Measurements from ENCODE around the gene EHD4. TPM values are rescaled to one million over a fixed set of nuclear protein-coding genes. Genes with fewer than 3 reads are reported as not detected.

EHD4 gene
- total RNA-seq, 1 donor from 2014 or later = 24.6 TPM

DNA sequence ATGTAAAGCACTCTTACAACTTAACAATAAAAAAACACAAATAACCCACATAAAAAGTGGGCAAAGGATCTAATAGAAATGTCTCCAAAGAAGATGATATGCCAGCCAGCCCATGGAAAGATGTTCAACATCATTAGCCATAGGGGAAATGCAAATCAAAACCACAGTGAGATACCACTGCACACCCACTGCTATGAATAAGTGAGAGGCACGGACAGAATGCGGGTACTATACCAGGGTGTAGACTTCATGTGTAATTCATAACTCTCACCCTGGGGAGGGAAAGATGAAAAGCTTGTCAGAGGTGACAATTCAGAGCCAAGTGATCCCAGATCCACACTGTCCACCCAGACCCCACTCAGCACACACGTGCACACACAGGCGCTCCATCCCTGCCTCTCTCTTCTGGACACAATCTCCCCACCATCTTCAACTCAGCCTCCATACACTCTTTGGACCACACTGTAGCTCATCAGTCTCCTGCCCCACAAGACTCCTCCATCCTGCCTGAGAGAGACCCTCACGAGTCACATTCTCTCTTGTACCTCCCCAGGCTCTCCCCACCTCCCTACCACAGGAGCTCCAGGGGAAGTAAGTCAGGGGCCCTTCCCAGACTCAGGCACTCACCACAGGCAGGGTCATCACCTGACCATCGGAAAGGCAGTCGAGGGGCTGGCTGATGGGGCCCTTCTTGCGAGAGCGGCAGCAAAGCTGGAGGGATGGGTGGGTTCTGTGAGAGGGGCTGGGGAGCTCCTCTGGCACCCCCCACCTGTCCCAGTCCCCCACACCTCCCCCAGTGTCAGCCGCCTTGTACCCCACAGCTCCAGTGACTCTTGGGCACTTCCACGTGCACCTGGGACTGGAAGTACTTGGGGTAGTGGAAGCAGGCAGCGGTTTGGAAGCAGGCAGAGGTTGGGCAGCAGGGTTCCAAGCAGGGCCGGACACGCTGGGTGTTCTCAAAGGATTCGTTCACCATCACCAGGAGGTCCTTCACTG, 27.2 kb upstream of the EHD4 start:
- Histone ChIP-seq H3K36me3 (no peaks in the 10 kb centered on the region), H3K4me3 (no peak overlapping the region), H3K4me1 (no peaks in the 10 kb centered on the region), H3K27me3 (no peaks in the 10 kb centered on the region), H3K9me3 (no peaks in the 10 kb centered on the region), H3K27ac (no peak overlapping the region)
- TF ChIP-seq POLR2A (IDR thresholded peaks at IDR 0.05) (no peak), POLR2AphosphoS5 (IDR thresholded peaks at IDR 0.05; ENCODE audit: insufficient read depth in 1 of 2, low read depth in 1 of 2) (no peak)
- TF ChIP-seq, protein P1, sequence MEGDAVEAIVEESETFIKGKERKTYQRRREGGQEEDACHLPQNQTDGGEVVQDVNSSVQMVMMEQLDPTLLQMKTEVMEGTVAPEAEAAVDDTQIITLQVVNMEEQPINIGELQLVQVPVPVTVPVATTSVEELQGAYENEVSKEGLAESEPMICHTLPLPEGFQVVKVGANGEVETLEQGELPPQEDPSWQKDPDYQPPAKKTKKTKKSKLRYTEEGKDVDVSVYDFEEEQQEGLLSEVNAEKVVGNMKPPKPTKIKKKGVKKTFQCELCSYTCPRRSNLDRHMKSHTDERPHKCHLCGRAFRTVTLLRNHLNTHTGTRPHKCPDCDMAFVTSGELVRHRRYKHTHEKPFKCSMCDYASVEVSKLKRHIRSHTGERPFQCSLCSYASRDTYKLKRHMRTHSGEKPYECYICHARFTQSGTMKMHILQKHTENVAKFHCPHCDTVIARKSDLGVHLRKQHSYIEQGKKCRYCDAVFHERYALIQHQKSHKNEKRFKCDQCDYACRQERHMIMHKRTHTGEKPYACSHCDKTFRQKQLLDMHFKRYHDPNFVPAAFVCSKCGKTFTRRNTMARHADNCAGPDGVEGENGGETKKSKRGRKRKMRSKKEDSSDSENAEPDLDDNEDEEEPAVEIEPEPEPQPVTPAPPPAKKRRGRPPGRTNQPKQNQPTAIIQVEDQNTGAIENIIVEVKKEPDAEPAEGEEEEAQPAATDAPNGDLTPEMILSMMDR (IDR thresholded peaks at IDR 0.05) = no peak
- intact Hi-C loops (cut with DNase I) = no loop called here
- no peak for DNase-seq (ENCODE audit: extremely low spot score in 2 of 2)

DNA sequence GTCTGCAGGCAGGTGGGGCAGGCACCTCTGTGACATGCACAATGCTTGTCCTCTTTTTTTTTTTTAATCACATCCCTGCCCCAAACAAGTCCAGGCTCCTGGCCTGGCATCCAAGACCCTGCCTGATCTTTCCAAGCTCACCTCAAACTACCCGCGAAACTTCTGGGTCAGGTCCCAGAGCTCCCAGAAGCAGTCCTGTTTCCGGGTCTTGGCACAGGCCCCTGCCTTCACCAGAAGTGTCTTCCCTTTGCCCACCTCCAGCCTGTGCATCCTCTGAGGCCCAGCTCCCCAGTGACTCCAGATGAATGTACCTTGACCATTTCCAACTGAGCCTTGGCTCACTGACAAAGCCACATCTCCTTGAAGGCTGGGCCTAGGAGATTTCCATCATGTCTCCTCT, 25.5 kb upstream of the EHD4 start:
- Histone ChIP-seq H3K36me3 (no peaks in the 10 kb centered on the region), H3K27ac (no peak overlapping the region), H3K9me3 (no peaks in the 10 kb centered on the region), H3K27me3 (no peaks in the 10 kb centered on the region), H3K4me1 (no peaks in the 10 kb centered on the region), H3K4me3 (no peak overlapping the region)
- no peak for TF ChIP-seq POLR2A (IDR thresholded peaks at IDR 0.05)
- no peak for TF ChIP-seq POLR2AphosphoS5 (IDR thresholded peaks at IDR 0.05; ENCODE audit: insufficient read depth in 1 of 2, low read depth in 1 of 2)
- TF ChIP-seq, protein P1 (IDR thresholded peaks at IDR 0.05) = no peak
- DNase-seq (ENCODE audit: extremely low spot score in 2 of 2) = no peak
- intact Hi-C loops (cut with DNase I) = no loop called here

DNA sequence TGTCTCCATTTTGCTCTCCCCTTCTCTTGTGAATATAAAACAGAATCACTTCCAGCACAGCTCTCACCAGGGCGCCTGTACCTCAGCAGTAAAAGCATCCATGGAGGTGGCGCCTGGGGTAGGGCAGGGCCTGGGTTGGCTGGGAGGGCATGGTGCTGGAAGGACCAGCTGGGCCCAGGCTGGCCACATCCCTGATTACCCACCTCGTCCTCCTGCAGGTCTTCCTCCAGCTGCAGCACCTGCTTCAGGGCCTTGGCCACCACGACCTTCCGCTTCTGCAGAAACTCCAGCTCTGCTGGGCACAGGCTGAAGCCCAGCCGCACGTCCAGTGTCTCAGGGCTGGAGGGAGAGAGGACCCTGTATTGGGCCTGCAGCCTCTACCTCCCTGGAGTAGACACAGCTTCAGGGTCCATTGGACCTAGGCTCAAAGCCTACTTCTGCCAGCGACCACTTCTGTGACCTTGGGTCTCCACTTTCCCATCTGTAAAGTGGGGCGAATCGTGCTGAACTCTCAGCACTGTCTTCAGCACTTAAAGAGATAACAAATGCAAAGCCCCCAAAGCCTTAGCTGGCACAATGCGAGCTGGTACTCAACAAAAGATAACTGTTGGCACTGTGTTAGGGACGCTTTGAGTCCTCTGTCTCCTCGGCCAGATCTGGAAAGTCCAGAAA, 24.7 kb upstream of the EHD4 start:
- no peak overlapping the region for H3K27ac ChIP-seq
- H3K9me3 ChIP-seq = no peaks in the 10 kb centered on the region
- H3K4me1 ChIP-seq = no peaks in the 10 kb centered on the region
- intact Hi-C loops (cut with DNase I) = no loop called here
- no peak for TF ChIP-seq POLR2A (IDR thresholded peaks at IDR 0.05)
- no peaks in the 10 kb centered on the region for H3K27me3 ChIP-seq
- DNase-seq (ENCODE audit: extremely low spot score in 2 of 2) = no peak
- no peaks in the 10 kb centered on the region for H3K36me3 ChIP-seq
- H3K4me3 ChIP-seq = no peak overlapping the region

DNA sequence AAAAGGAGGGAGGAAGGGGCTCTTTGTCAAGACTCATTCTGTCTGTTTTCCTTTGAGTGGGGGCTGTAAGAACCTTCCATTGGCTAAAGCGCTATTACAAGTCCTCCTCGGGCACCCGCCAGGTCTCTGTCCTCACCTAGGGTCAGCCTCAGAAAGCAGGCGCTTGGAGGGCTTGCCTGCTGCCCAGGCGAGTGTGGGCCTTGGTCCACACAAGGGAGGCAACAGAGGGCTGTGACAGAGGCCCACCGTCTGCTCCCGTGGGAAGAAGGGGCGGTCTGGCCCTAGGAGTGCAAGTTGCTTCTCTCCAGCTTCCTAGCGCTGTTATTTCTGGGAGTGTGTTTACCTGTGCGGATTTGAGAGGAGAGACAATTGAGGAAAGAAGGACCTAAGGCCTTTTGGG, 24.0 kb upstream of the EHD4 start:
- Histone ChIP-seq H3K27me3 (no peaks in the 10 kb centered on the region), H3K4me3 (no peak overlapping the region), H3K4me1 (no peaks in the 10 kb centered on the region), H3K36me3 (no peaks in the 10 kb centered on the region), H3K9me3 (no peaks in the 10 kb centered on the region), H3K27ac (no peak overlapping the region)
- intact Hi-C loops (cut with DNase I) = no loop called here
- TF ChIP-seq, protein P1 (IDR thresholded peaks at IDR 0.05) = no peak
- TF ChIP-seq POLR2AphosphoS5 (IDR thresholded peaks at IDR 0.05; ENCODE audit: insufficient read depth in 1 of 2, low read depth in 1 of 2) = no peak
- no peak for TF ChIP-seq POLR2A (IDR thresholded peaks at IDR 0.05)
- no peak for DNase-seq (ENCODE audit: extremely low spot score in 2 of 2)

DNA sequence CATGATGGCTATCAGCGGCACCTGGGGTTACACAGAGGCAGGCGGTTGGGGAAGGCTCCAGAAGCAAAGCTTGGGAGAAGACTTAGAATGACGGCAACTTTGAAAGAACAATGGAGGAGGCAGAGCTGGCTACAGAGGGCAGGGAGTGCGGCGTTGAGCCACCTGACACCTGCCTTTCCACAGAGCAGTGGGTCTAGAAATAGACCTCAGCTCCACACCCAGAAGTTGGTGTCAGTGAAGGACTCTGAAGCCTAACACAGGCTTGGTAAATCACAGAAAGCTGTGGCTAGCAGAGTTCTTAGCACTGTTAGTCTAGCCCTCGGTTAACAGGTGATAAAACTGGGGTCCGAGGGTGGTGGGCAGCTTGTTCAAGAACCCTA, 23.1 kb upstream of the EHD4 start:
- DNase-seq (ENCODE audit: extremely low spot score in 2 of 2) = no peak
- H3K4me3 ChIP-seq = no peak overlapping the region
- H3K27me3 ChIP-seq = no peaks in the 10 kb centered on the region
- no peaks in the 10 kb centered on the region for H3K4me1 ChIP-seq
- H3K27ac ChIP-seq = no peak overlapping the region
- intact Hi-C loops (cut with DNase I) = no loop called here
- no peaks in the 10 kb centered on the region for H3K9me3 ChIP-seq
- TF ChIP-seq POLR2A (IDR thresholded peaks at IDR 0.05) = no peak
- TF ChIP-seq, protein P1 (IDR thresholded peaks at IDR 0.05) = no peak
- TF ChIP-seq POLR2AphosphoS5 (IDR thresholded peaks at IDR 0.05; ENCODE audit: insufficient read depth in 1 of 2, low read depth in 1 of 2) = no peak
- H3K36me3 ChIP-seq = no peaks in the 10 kb centered on the region

Data from vagina (tissue), 2 donors.